ENCODE results near the gene IRF7. TPM values are rescaled to one million over a fixed set of nuclear protein-coding genes. Genes with fewer than 3 reads are reported as not detected.
"Not testable (repeated sequence)": the region's sequence is repeated elsewhere in the genome, so short reads cannot be mapped to it uniquely, and the experiment has no call there.

The IRF7 gene
- total RNA-seq, 3 donors from 2014 or later = 13.3 to 29.9 (median 27.9) TPM

DNA sequence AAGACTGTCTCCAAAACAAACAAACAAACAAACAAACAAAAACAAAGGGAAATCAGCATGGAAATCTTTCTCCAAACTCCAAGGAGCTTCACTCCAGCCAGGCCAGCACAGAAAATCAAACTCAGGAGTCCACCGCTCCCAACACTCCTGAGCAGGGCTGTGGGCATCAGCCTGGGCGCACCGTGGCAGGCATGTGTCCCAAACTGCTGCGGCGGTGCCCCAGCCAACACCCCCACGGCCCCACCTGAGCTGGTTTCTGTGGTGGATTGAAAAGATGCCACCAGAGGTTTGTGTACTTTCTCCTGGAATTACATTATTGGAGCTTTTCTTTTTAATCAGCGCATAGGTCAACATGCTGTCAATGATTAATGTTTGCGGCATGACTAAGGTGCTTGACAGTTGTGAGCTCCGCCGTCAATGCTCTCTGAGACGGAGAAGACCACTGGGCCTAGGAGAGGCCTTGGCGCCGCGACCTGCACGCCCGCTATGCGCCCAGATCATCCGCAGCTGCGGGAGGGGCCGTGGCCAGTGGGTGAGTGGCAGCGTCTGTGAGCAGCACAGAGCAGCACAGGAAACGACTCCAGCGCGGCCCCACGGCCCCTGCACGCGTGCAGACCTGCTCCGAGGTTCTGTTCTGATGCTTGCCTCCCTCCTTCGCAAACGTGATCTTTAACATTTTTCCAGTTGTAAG, 39.4 kb upstream of the IRF7 start:
- H3K36me3 ChIP-seq = no peaks in the 10 kb centered on the region
- intact Hi-C loops (cut with DNase I; ENCODE audit: low total_unique reads) = no loop called here

GRCh38 chr11:654444-654843, 38.7 kb upstream of the IRF7 start:
- H3K36me3 ChIP-seq; DNase-seq (ENCODE audit: low spot score in 2 of 2); H3K9me3 ChIP-seq; H3K4me3 ChIP-seq; H3K4me1 ChIP-seq; intact Hi-C loops (cut with DNase I; ENCODE audit: low total_unique reads); H3K27me3 ChIP-seq; H3K27ac ChIP-seq: not testable (repeated sequence)

More for the DNA sequence above, 39.4 kb upstream of the IRF7 start:
- Histone ChIP-seq H3K27ac (no peak overlapping the region), H3K4me1 (no peaks in the 10 kb centered on the region), H3K9me3 (no peaks in the 10 kb centered on the region), H3K4me3 (no peak overlapping the region), H3K27me3 (no peaks in the 10 kb centered on the region)
- DNase-seq (ENCODE audit: low spot score in 2 of 2) = no peak
- no peak for TF ChIP-seq POLR2AphosphoS5 (IDR thresholded peaks at IDR 0.05)
- no peak for TF ChIP-seq POLR2A (IDR thresholded peaks at IDR 0.05)
- no peak for TF ChIP-seq CTCF (IDR thresholded peaks at IDR 0.05)

- Histone ChIP-seq H3K9me3 (no peaks in the 10 kb centered on the region), H3K4me3 (no peak overlapping the region), H3K4me1 (no peaks in the 10 kb centered on the region), H3K27ac (no peak overlapping the region), H3K36me3 (no peaks in the 10 kb centered on the region), H3K27me3 (no peaks in the 10 kb centered on the region)
- TF ChIP-seq POLR2AphosphoS5 (IDR thresholded peaks at IDR 0.05) (no peak), POLR2A (IDR thresholded peaks at IDR 0.05) (no peak), CTCF (IDR thresholded peaks at IDR 0.05) (no peak)
- intact Hi-C loops (cut with DNase I; ENCODE audit: low total_unique reads) = no loop called here
- no peak for DNase-seq (ENCODE audit: low spot score in 2 of 2)
Observed at GRCh38 chr11:653837-654236, 38.1 kb upstream of the IRF7 start.

DNA sequence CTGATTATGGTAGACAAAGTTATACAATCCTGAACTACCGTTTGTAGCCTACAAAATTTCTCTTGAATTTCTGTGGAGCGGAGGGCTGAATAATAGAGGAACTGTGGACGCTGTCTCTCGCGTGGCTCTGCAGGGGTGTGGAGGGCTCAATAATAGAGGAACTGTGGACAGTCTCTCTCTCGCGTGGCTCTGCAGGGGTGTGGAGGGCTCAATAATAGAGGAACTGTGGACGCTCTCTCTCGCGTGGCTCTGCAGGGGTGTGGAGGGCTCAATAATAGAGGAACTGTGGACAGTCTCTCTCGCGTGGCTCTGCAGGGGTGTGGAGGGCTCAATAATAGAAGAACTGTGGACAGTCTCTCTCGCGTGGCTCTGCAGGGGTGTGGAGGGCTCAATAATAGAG, 37.4 kb upstream of the IRF7 start:
- H3K4me3 ChIP-seq; H3K9me3 ChIP-seq; H3K27ac ChIP-seq; DNase-seq (ENCODE audit: low spot score in 2 of 2); H3K36me3 ChIP-seq; intact Hi-C loops (cut with DNase I; ENCODE audit: low total_unique reads); H3K27me3 ChIP-seq; H3K4me1 ChIP-seq: not testable (repeated sequence)

DNA sequence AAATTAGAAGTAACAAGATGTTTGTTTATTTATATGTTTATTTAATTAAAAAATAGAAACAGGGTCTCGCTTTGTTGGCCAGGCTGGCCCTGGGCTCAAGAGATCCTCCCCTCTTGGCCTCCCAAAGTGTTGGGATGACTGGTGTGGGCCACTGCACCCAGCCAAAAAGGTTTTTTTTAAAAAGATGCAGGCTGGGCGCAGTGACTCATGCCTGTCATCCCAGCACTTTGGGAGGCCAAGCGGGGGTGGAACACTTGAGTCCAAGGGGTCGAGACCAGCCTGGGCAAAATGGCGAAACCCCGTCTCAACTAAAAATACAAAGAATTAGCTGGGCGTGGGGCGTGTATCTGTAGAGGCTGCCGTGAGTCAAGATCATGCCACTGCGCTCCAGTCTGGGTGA, 34.7 kb upstream of the IRF7 start:
- TF ChIP-seq POLR2A (IDR thresholded peaks at IDR 0.05) = no peak
- TF ChIP-seq CTCF (IDR thresholded peaks at IDR 0.05) = no peak
- TF ChIP-seq POLR2AphosphoS5 (IDR thresholded peaks at IDR 0.05) = no peak
- H3K36me3 ChIP-seq = no peaks in the 10 kb centered on the region
- no peak for DNase-seq (ENCODE audit: low spot score in 2 of 2)
- no peaks in the 10 kb centered on the region for H3K27me3 ChIP-seq
- no peak overlapping the region for H3K4me3 ChIP-seq
- no peak overlapping the region for H3K27ac ChIP-seq
- no peaks in the 10 kb centered on the region for H3K4me1 ChIP-seq
- no peaks in the 10 kb centered on the region for H3K9me3 ChIP-seq
- intact Hi-C loops (cut with DNase I; ENCODE audit: low total_unique reads) = no loop called here

- H3K4me3 ChIP-seq; H3K9me3 ChIP-seq; H3K4me1 ChIP-seq; H3K27me3 ChIP-seq; H3K27ac ChIP-seq; DNase-seq (ENCODE audit: low spot score in 2 of 2); H3K36me3 ChIP-seq; intact Hi-C loops (cut with DNase I; ENCODE audit: low total_unique reads): not testable (repeated sequence)
Observed at GRCh38 chr11:647672-648158, 32.0 kb upstream of the IRF7 start.

- Histone ChIP-seq H3K27ac (no peak overlapping the region), H3K27me3 (no peaks in the 10 kb centered on the region), H3K9me3 (no peaks in the 10 kb centered on the region), H3K36me3 (no peaks in the 10 kb centered on the region), H3K4me3 (no peak overlapping the region), H3K4me1 (no peaks in the 10 kb centered on the region)
- intact Hi-C loops (cut with DNase I; ENCODE audit: low total_unique reads) = no loop called here
- TF ChIP-seq CTCF (IDR thresholded peaks at IDR 0.05) = no peak
- no peak for TF ChIP-seq POLR2A (IDR thresholded peaks at IDR 0.05)
- TF ChIP-seq POLR2AphosphoS5 (IDR thresholded peaks at IDR 0.05) = no peak
- DNase-seq (ENCODE audit: low spot score in 2 of 2) = no peak
Observed at GRCh38 chr11:646214-646613, 30.5 kb upstream of the IRF7 start.

Measured in breast epithelium (tissue), 4 donors.